ENCODE data around the gene NTNG2. TPM values are rescaled to one million over a fixed set of nuclear protein-coding genes. Genes with fewer than 3 reads are reported as not detected.
A peak's percentile ranks its signal among the peaks of the same experiment; 100 is the strongest.

Gene NTNG2
- total RNA-seq, 4 donors from 2014 or later: 0.27 to 1.1 TPM; not detected in 2

DNA sequence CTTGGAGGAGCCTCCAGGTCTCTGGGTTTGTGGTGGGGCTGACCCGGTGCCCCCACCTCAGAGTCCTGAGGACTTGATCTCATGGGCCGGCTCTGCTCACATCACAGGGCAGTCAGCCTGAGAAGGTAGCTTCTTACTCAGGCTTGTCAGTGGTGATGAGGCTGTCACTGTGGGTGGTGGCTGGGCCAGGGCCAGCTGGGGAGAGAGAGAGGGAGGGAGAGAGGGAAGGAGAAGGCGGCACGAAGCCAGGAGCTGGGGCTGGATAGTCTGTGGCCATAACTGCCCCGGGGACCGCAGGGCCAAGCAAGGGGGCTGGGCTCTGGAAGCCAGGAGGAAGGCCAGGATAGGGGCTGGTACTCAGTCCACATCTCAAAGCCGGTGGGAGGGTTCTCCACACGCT, 6.5 kb downstream of the NTNG2 start:
- no peak for TF ChIP-seq EP300 (IDR thresholded peaks at IDR 0.05; ENCODE audit: low read depth)
- TF ChIP-seq POLR2A (IDR thresholded peaks at IDR 0.05): no peak
- TF ChIP-seq, protein P1, sequence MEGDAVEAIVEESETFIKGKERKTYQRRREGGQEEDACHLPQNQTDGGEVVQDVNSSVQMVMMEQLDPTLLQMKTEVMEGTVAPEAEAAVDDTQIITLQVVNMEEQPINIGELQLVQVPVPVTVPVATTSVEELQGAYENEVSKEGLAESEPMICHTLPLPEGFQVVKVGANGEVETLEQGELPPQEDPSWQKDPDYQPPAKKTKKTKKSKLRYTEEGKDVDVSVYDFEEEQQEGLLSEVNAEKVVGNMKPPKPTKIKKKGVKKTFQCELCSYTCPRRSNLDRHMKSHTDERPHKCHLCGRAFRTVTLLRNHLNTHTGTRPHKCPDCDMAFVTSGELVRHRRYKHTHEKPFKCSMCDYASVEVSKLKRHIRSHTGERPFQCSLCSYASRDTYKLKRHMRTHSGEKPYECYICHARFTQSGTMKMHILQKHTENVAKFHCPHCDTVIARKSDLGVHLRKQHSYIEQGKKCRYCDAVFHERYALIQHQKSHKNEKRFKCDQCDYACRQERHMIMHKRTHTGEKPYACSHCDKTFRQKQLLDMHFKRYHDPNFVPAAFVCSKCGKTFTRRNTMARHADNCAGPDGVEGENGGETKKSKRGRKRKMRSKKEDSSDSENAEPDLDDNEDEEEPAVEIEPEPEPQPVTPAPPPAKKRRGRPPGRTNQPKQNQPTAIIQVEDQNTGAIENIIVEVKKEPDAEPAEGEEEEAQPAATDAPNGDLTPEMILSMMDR (IDR thresholded peaks at IDR 0.05): no peak
- TF ChIP-seq POLR2AphosphoS5 (IDR thresholded peaks at IDR 0.05): no peak

DNA sequence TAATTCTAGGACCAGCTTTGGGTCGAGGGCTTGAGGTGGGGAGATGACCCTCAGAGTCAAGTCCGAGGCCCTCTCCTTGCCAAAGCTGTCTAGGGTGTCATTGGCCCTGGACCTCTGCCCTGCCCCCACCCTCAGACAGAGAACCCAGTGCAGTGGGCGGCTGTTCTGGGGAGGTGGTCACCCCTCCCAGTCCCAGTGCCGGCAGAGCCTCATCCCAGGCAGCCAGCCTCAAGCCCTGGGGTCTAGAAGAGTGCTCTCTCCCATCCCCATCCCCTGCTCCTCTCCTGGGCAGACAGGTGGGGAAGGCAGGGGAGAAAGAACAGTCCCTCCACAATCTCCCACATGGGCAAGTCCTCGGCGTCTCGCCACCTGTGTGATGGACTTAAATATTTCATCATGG, 7.0 kb downstream of the NTNG2 start:
- TF ChIP-seq POLR2AphosphoS5 (IDR thresholded peaks at IDR 0.05): no peak
- TF ChIP-seq, protein P1 (IDR thresholded peaks at IDR 0.05): no peak
- no peak for TF ChIP-seq EP300 (IDR thresholded peaks at IDR 0.05; ENCODE audit: low read depth)
- TF ChIP-seq POLR2A (IDR thresholded peaks at IDR 0.05): no peak
- intact Hi-C loops (cut with DNase I; ENCODE audit: low total_unique reads) (no loop called here), in situ Hi-C loops (cut with MboI; ENCODE audit: low pct_ligation_motif_present in 1 of 4, low pct_unique_long_range_greater_than_20kb in 1 of 4, low sequenced_read_pairs in 3 of 4) (no loop called here)
- H3K4me1 ChIP-seq: peaks cover 0 to 3% (median 0%) of the 10 kb centered on the region in 4 donors
- H3K9me3 ChIP-seq: no peaks in the 10 kb centered on the region
- no peak overlapping the region for H3K27ac ChIP-seq
- 60% methylated on average over 7 of the region's 7 CpGs; no CpG with 5 or more reads in 1 of the 2 donors for WGBS, 2 donors (ENCODE audit: low coverage in 1 of 2)
- H3K4me3 ChIP-seq: no peak overlapping the region
- no peaks in the 10 kb centered on the region for H3K36me3 ChIP-seq
- DNase-seq: no peak
- peaks cover 67% of the 10 kb centered on the region for H3K27me3 ChIP-seq

More for the DNA sequence above, 6.5 kb downstream of the NTNG2 start:
- DNase-seq: no peak
- H3K27ac ChIP-seq: no peak overlapping the region
- no peaks in the 10 kb centered on the region for H3K9me3 ChIP-seq
- intact Hi-C loops (cut with DNase I; ENCODE audit: low total_unique reads) (no loop called here), in situ Hi-C loops (cut with MboI; ENCODE audit: low pct_ligation_motif_present in 1 of 4, low pct_unique_long_range_greater_than_20kb in 1 of 4, low sequenced_read_pairs in 3 of 4) (no loop called here)
- H3K4me1 ChIP-seq: peaks cover 0 to 8% (median 3%) of the 10 kb centered on the region in 4 donors
- peaks cover 72% of the 10 kb centered on the region for H3K27me3 ChIP-seq
- WGBS, 2 donors (ENCODE audit: low coverage in 1 of 2): 59% methylated on average over 8 of the region's 8 CpGs; no CpG with 5 or more reads in 1 of the 2 donors
- no peak overlapping the region for H3K4me3 ChIP-seq
- H3K36me3 ChIP-seq: no peaks in the 10 kb centered on the region

DNA sequence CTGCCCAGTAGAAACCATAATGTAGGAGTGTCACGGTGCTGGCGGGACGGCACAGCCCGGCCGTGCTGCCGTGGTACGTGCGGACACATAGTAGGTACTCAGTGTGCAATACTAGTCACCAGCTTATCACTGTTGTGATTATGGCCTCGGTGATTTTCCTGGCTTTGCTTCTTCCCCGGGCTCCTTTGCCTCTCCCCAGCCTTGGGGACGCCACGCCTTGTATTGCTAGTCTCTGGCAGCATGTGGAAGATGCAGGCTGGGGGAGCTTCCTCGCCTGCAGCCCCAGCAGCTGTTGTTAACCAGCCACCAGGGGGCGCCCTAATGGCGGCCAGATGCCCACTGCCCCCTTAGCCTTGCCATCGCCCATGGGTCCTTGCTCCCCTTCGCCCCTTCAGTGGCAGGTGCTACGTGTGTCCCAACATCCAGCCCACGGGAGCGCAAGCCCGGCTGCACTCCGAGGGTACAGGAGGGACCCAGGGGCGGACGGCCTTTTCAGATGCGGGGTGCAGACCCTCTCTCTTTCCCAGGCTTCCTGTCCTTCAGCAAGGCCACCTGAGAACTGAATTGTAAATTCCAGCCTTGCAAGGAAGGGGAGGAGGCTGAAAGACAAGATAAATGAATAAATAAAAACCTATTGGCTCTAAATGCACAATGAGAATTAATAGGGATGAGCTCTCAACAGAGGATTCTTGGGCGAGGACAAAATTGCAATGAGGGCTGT, 8.0 kb downstream of the NTNG2 start:
- no peaks in the 10 kb centered on the region for H3K36me3 ChIP-seq
- H3K27me3 ChIP-seq: peaks cover 57% of the 10 kb centered on the region
- DNase-seq: peak; percentile 36
- no peaks in the 10 kb centered on the region for H3K4me1 ChIP-seq
- no peak overlapping the region for H3K4me3 ChIP-seq
- WGBS, 2 donors (ENCODE audit: low coverage in 1 of 2): 40% methylated on average over 26 of the region's 26 CpGs; no CpG with 5 or more reads in 1 of the 2 donors
- intact Hi-C loops (cut with DNase I; ENCODE audit: low total_unique reads): loop anchor here (5.0 kb wide), 1 partner anchor 62 kb away; no protein-coding TSS in a partner anchor
- TF ChIP-seq POLR2A (IDR thresholded peaks at IDR 0.05): no peak
- TF ChIP-seq, protein P1 (IDR thresholded peaks at IDR 0.05): peak; percentile 62 to 80 (median 75)
- H3K9me3 ChIP-seq: no peaks in the 10 kb centered on the region
- in situ Hi-C loops (cut with MboI; ENCODE audit: low pct_ligation_motif_present in 1 of 4, low pct_unique_long_range_greater_than_20kb in 1 of 4, low sequenced_read_pairs in 3 of 4): no loop called here
- H3K27ac ChIP-seq: no peak overlapping the region

DNA sequence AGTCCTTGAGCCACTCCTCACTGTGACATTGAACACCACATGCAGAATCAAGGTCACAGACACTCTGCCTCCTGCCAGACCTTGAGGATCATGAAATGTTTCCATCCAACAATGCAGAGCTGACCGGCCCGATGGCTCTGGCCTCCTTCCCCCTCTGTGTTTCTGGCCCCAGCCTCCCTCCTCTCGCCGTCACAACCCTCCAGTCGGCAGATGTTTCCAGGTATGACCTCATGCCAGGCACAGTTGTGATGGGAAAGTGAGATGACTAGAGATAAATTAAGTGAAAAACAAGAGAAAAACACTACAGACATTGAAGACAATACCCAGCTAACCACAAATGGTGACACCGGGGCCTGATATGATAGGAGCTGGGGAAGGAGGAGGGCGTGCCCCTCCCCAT, 9.8 kb downstream of the NTNG2 start:
- in situ Hi-C loops (cut with MboI; ENCODE audit: low pct_ligation_motif_present in 1 of 4, low pct_unique_long_range_greater_than_20kb in 1 of 4, low sequenced_read_pairs in 3 of 4) (no loop called here), intact Hi-C loops (cut with DNase I; ENCODE audit: low total_unique reads) (loop anchor here (5.0 kb wide), 1 partner anchor 61 kb away; no protein-coding TSS in a partner anchor)
- 56 to 72% methylated on average over 7 of the region's 7 CpGs for WGBS, 2 donors (ENCODE audit: low coverage in 1 of 2)
- H3K27me3 ChIP-seq: peaks cover 38% of the 10 kb centered on the region
- no peak overlapping the region for H3K4me3 ChIP-seq
- no peaks in the 10 kb centered on the region for H3K36me3 ChIP-seq
- no peak overlapping the region for H3K27ac ChIP-seq
- DNase-seq: no peak
- no peaks in the 10 kb centered on the region for H3K4me1 ChIP-seq
- H3K9me3 ChIP-seq: no peaks in the 10 kb centered on the region
- TF ChIP-seq EP300 (IDR thresholded peaks at IDR 0.05; ENCODE audit: low read depth) (no peak), POLR2AphosphoS5 (IDR thresholded peaks at IDR 0.05) (no peak), POLR2A (IDR thresholded peaks at IDR 0.05) (no peak)
- TF ChIP-seq, protein P1 (IDR thresholded peaks at IDR 0.05): no peak

Data from transverse colon (tissue), 4 donors.